Measurements from ENCODE around the gene ARFGEF3.

The ARFGEF3 gene

GRCh38 chr6:138229663-138230179 lies 68.0 kb downstream of the ARFGEF3 start:
- no peaks in the 10 kb centered on the region for H3K9me3 ChIP-seq (ENCODE audit: insufficient read depth, low read length)
- no peak overlapping the region for H2AFZ ChIP-seq (ENCODE audit: low read depth, low read length)
- no peak overlapping the region for H3K9ac ChIP-seq (ENCODE audit: low read length)
- H3K79me2 ChIP-seq (ENCODE audit: low read length) = no peaks in the 10 kb centered on the region
- H3K4me3 ChIP-seq (ENCODE audit: low read length) = no peak overlapping the region
- H3K27me3 ChIP-seq (ENCODE audit: low read depth, low read length) = peaks cover 61% of the 10 kb centered on the region
- no peaks in the 10 kb centered on the region for H3K36me3 ChIP-seq (replicated peaks; ENCODE audit: low read depth, low read length)
- H3K4me2 ChIP-seq (ENCODE audit: low read length) = no peak overlapping the region
- TF ChIP-seq, protein P1, sequence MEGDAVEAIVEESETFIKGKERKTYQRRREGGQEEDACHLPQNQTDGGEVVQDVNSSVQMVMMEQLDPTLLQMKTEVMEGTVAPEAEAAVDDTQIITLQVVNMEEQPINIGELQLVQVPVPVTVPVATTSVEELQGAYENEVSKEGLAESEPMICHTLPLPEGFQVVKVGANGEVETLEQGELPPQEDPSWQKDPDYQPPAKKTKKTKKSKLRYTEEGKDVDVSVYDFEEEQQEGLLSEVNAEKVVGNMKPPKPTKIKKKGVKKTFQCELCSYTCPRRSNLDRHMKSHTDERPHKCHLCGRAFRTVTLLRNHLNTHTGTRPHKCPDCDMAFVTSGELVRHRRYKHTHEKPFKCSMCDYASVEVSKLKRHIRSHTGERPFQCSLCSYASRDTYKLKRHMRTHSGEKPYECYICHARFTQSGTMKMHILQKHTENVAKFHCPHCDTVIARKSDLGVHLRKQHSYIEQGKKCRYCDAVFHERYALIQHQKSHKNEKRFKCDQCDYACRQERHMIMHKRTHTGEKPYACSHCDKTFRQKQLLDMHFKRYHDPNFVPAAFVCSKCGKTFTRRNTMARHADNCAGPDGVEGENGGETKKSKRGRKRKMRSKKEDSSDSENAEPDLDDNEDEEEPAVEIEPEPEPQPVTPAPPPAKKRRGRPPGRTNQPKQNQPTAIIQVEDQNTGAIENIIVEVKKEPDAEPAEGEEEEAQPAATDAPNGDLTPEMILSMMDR (IDR thresholded peaks at IDR 0.05; ENCODE audit: low read depth, low read length) = no peak
- TF ChIP-seq EZH2phosphoT487 (IDR thresholded peaks at IDR 0.05; ENCODE audit: low read depth) = no peak
- H4K20me1 ChIP-seq (ENCODE audit: insufficient read depth, low read length) = no peaks in the 10 kb centered on the region
- no peak overlapping the region for H3K27ac ChIP-seq (ENCODE audit: low read length)
- H3K4me1 ChIP-seq (ENCODE audit: low read length) = peaks cover 11% of the 10 kb centered on the region

- Histone ChIP-seq H3K4me2 (ENCODE audit: low read length) (no peak overlapping the region), H3K36me3 (replicated peaks; ENCODE audit: low read depth, low read length) (no peaks in the 10 kb centered on the region), H3K9ac (ENCODE audit: low read length) (no peak overlapping the region), H2AFZ (ENCODE audit: low read depth, low read length) (no peak overlapping the region), H4K20me1 (ENCODE audit: insufficient read depth, low read length) (no peaks in the 10 kb centered on the region), H3K4me3 (ENCODE audit: low read length) (no peak overlapping the region), H3K9me3 (ENCODE audit: insufficient read depth, low read length) (no peaks in the 10 kb centered on the region), H3K27me3 (ENCODE audit: low read depth, low read length) (peaks cover 64% of the 10 kb centered on the region), H3K4me1 (ENCODE audit: low read length) (peaks cover 11% of the 10 kb centered on the region), H3K27ac (ENCODE audit: low read length) (no peak overlapping the region), H3K79me2 (ENCODE audit: low read length) (no peaks in the 10 kb centered on the region)
- TF ChIP-seq, protein P1 (IDR thresholded peaks at IDR 0.05; ENCODE audit: low read depth, low read length) = no peak
- no peak for TF ChIP-seq EZH2phosphoT487 (IDR thresholded peaks at IDR 0.05; ENCODE audit: low read depth)
Observed at GRCh38 chr6:138230221-138230620, 68.5 kb downstream of the ARFGEF3 start.

GRCh38 chr6:138230759-138231380 lies 69.1 kb downstream of the ARFGEF3 start:
- TF ChIP-seq EZH2phosphoT487 (IDR thresholded peaks at IDR 0.05; ENCODE audit: low read depth) = no peak
- TF ChIP-seq, protein P1 (IDR thresholded peaks at IDR 0.05; ENCODE audit: low read depth, low read length) = no peak
- Histone ChIP-seq H4K20me1 (ENCODE audit: insufficient read depth, low read length) (no peaks in the 10 kb centered on the region), H3K9me3 (ENCODE audit: insufficient read depth, low read length) (no peaks in the 10 kb centered on the region), H3K4me2 (ENCODE audit: low read length) (no peak overlapping the region), H3K79me2 (ENCODE audit: low read length) (no peaks in the 10 kb centered on the region), H3K27me3 (ENCODE audit: low read depth, low read length) (peaks cover 59% of the 10 kb centered on the region), H2AFZ (ENCODE audit: low read depth, low read length) (no peak overlapping the region), H3K4me1 (ENCODE audit: low read length) (peaks cover 11% of the 10 kb centered on the region), H3K4me3 (ENCODE audit: low read length) (no peak overlapping the region), H3K27ac (ENCODE audit: low read length) (no peak overlapping the region), H3K9ac (ENCODE audit: low read length) (no peak overlapping the region), H3K36me3 (replicated peaks; ENCODE audit: low read depth, low read length) (no peaks in the 10 kb centered on the region)

DNA sequence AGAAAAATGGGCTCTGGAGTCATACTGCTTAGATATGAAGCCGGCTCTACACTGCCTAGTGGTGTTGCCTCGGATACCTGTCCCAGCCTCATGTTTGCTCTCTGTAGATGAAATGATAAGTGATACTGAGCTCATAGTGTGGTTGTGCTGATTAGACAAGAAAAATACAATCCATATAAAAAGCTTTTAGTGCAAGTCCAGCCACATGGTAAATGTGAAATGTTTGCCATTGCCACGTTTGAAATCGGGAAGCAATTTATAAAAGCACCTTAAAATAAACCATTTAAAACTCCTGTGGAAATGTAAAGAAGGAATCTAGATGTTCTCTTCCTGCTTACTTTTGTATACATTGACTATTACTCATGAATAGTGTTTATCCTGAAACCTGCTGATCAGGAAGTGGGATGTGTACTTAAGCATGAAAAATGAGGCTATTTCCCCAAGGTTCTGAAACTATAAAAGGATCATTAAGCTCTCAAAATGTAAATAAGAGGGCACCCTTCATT lies 69.7 kb downstream of the ARFGEF3 start:
- Histone ChIP-seq H3K4me3 (ENCODE audit: low read length) (no peak overlapping the region), H3K27me3 (ENCODE audit: low read depth, low read length) (peaks cover 57% of the 10 kb centered on the region), H2AFZ (ENCODE audit: low read depth, low read length) (no peak overlapping the region), H3K27ac (ENCODE audit: low read length) (no peak overlapping the region), H3K9ac (ENCODE audit: low read length) (no peak overlapping the region), H3K9me3 (ENCODE audit: insufficient read depth, low read length) (no peaks in the 10 kb centered on the region), H3K4me2 (ENCODE audit: low read length) (peak overlapping the region; percentile 14), H4K20me1 (ENCODE audit: insufficient read depth, low read length) (no peaks in the 10 kb centered on the region), H3K79me2 (ENCODE audit: low read length) (no peaks in the 10 kb centered on the region), H3K36me3 (replicated peaks; ENCODE audit: low read depth, low read length) (no peaks in the 10 kb centered on the region), H3K4me1 (ENCODE audit: low read length) (peaks cover 11% of the 10 kb centered on the region)
- TF ChIP-seq, protein P1 (IDR thresholded peaks at IDR 0.05; ENCODE audit: low read depth, low read length) = no peak
- TF ChIP-seq EZH2phosphoT487 (IDR thresholded peaks at IDR 0.05; ENCODE audit: low read depth) = no peak
